Prostate gland (tissue), 2 donors: ENCODE data around the gene TMEM250.

Source experiments
- POLR2AphosphoS5 ChIP-seq: sonication (generic); formaldehyde crosslinking; IDR thresholded peaks from one replicate; pipeline ENCODE4 v1.6.1; 2017; ENCODE audit warnings: antibody characterized with exemption
- TF ChIP-seq, protein P1 (sequence below), 4 experiments: fragments of 200-600 bp in 2 of 4; fragments of 450-650 bp in 2 of 4; sonication (generic) in 2 of 4; IDR thresholded peaks; 1 replicate in 3 of 4; 2 replicates in 1 of 4; pipeline ENCODE4 v1.5.1; 2016 to 2019; ENCODE audit warnings: antibody characterized with exemption in 4 of 4, mild to moderate bottlenecking in 2 of 4, moderate library complexity in 2 of 4

DNA sequence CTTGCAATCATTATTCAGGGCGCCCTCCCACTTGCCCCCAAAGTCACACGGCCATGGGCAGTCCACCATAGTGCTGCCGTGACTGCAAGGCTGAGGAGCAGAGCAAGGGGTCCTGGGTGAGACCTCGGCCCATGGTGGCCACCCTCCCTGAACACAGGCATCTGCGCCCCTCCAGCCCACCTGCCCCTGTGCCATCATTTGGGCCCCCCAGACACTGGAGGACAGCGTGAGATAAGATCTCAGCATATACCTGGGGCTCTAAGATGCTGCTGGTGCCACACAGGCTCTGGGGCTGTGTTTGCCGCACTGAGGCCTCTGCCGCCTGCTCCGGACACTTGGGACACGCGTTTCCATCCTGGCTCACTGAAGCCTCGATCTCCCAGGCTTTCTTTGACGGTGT is 3.5 kb downstream of the TMEM250 start:
- TF ChIP-seq, protein P1, sequence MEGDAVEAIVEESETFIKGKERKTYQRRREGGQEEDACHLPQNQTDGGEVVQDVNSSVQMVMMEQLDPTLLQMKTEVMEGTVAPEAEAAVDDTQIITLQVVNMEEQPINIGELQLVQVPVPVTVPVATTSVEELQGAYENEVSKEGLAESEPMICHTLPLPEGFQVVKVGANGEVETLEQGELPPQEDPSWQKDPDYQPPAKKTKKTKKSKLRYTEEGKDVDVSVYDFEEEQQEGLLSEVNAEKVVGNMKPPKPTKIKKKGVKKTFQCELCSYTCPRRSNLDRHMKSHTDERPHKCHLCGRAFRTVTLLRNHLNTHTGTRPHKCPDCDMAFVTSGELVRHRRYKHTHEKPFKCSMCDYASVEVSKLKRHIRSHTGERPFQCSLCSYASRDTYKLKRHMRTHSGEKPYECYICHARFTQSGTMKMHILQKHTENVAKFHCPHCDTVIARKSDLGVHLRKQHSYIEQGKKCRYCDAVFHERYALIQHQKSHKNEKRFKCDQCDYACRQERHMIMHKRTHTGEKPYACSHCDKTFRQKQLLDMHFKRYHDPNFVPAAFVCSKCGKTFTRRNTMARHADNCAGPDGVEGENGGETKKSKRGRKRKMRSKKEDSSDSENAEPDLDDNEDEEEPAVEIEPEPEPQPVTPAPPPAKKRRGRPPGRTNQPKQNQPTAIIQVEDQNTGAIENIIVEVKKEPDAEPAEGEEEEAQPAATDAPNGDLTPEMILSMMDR (IDR thresholded peaks at IDR 0.05), result no peak
- no peak for TF ChIP-seq POLR2AphosphoS5
